GM23248 (cell line): ENCODE results near the gene CACNG1. TPM values are rescaled to one million over a fixed set of nuclear protein-coding genes. Genes with fewer than 3 reads are reported as not detected.

Experiments used
- DNase-seq: peaks from one replicate; pipeline ENCODE4 v3.0.0-alpha.2; 2015
- H2AFZ ChIP-seq: fragments of 200-600 bp; sonication (generic); 2 replicates; pipeline ENCODE4 v1.6.1; 2016; ENCODE audit warnings: antibody characterized with exemption
- H3F3A ChIP-seq: fragments of 200-600 bp; sonication (generic); 2 replicates; pipeline ENCODE4 v1.6.1; 2016; ENCODE audit warnings: mild to moderate bottlenecking, antibody characterized with exemption, mixed run types; ENCODE audit not compliant: insufficient read depth
- H3K27ac ChIP-seq: fragments of 200-600 bp; sonication (generic); 2 replicates; pipeline ENCODE4 v1.5.1; 2016; ENCODE audit warnings: mild to moderate bottlenecking
- H3K27me3 ChIP-seq: fragments of 200-600 bp; sonication (generic); replicated peaks from 2 replicates; pipeline ENCODE4 v1.6.1; 2016; ENCODE audit warnings: mild to moderate bottlenecking; ENCODE audit not compliant: insufficient read depth
- H3K36me3 ChIP-seq: fragments of 200-600 bp; sonication (generic); 2 replicates; pipeline ENCODE4 v1.6.1; 2016; ENCODE audit warnings: low read depth, mild to moderate bottlenecking
- H3K4me1 ChIP-seq: fragments of 200-600 bp; sonication (generic); 2 replicates; pipeline ENCODE4 v1.6.1; 2016; ENCODE audit warnings: mild to moderate bottlenecking; ENCODE audit not compliant: insufficient read depth
- H3K4me2 ChIP-seq: fragments of 200-600 bp; sonication (generic); one replicate; pipeline ENCODE4 v1.6.1; 2016; ENCODE audit warnings: mild to moderate bottlenecking; ENCODE audit not compliant: unreplicated experiment
- H3K4me3 ChIP-seq: fragments of 200-600 bp; sonication (generic); 2 replicates; pipeline ENCODE4 v1.5.1; 2016; ENCODE audit warnings: mild to moderate bottlenecking
- H3K79me2 ChIP-seq: fragments of 200-600 bp; sonication (generic); 2 replicates; pipeline ENCODE4 v1.6.1; 2016; ENCODE audit warnings: mild to moderate bottlenecking; ENCODE audit not compliant: insufficient read depth
- H3K9ac ChIP-seq: fragments of 200-600 bp; sonication (generic); 2 replicates; pipeline ENCODE4 v1.6.1; 2016; ENCODE audit warnings: mild to moderate bottlenecking
- H3K9me2 ChIP-seq: fragments of 200-600 bp; sonication (generic); 2 replicates; pipeline ENCODE4 v1.6.1; 2016; ENCODE audit warnings: mixed run types, mild to moderate bottlenecking, moderate library complexity; ENCODE audit not compliant: insufficient read depth
- H3K9me3 ChIP-seq: fragments of 200-600 bp; sonication (generic); one replicate; pipeline ENCODE4 v1.6.1; 2017; ENCODE audit warnings: low read depth
- H4K20me1 ChIP-seq: fragments of 200-600 bp; sonication (generic); 2 replicates; pipeline ENCODE4 v1.6.0; 2016; ENCODE audit not compliant: insufficient read depth
- EZH2 ChIP-seq: fragments of 200-600 bp; sonication (generic); IDR thresholded peaks from 2 replicates; pipeline ENCODE4 v1.6.1; 2018; ENCODE audit warnings: antibody characterized with exemption, mild to moderate bottlenecking; ENCODE audit not compliant: insufficient read depth, poor library complexity, severe bottlenecking
- EZH2phosphoT487 ChIP-seq: fragments of 200-600 bp; sonication (generic); IDR thresholded peaks from 2 replicates; pipeline ENCODE4 v1.6.1; 2018; ENCODE audit warnings: antibody characterized with exemption, moderate library complexity, mild to moderate bottlenecking, low read depth; ENCODE audit not compliant: insufficient read depth
- WGBS, 2 experiments: methylation state at CpG; one replicate each; pipeline ENCODE4 v1.1.6; 2015 to 2017; ENCODE audit warnings: low lambda C conversion rate in 2 of 2, low coverage in 1 of 2; ENCODE audit errors: missing lambda C conversion rate in 2 of 2; 5-methylcytosine and 5-hydroxymethylcytosine counted together
- in situ Hi-C: fragments of 300-500 bp; cut with MboI; formaldehyde crosslinking; loops from 2 replicates; pipeline ENCODE4 v1.15.0; 2020
- polyA plus RNA-seq: library from polyadenylated mRNA; unstranded; fragments of >200 nt; fragmentation: Nextera tagmentation; extraction: Ambion mirVana; gene quantifications from 2 replicates; pipeline ENCODE4 v1.2.1, GENCODE V29; 2016
- total RNA-seq: library from RNA; depleted of rRNA; stranded (reverse); fragments of >200 nt; shearing (Covaris generic); gene quantifications from 2 replicates; pipeline ENCODE4 v1.2.3, GENCODE V29; 2014

CACNG1 gene
- total and polyA plus RNA-seq, 2 experiments from 2014 or later, result not detected

- H3F3A ChIP-seq, result no peaks in the 10 kb centered on the region
- TF ChIP-seq EZH2phosphoT487 (no peak), EZH2 (no peak)
- peaks cover 18% of the 10 kb centered on the region; the same call in 1 of the 2 replicates for H3K36me3 ChIP-seq
- H3K4me2 ChIP-seq, result no peak overlapping the region
- peaks cover 6% of the 10 kb centered on the region; the same call in 1 of the 2 replicates for H3K79me2 ChIP-seq
- H3K27me3 ChIP-seq, result no peaks in the 10 kb centered on the region
- no peaks in the 10 kb centered on the region; the same call in 1 of the 2 replicates for H4K20me1 ChIP-seq
- no peak for DNase-seq
- H2AFZ ChIP-seq, result no peak overlapping the region
- no peak overlapping the region for H3K9ac ChIP-seq
- H3K9me3 ChIP-seq, result no peaks in the 10 kb centered on the region
- no peak overlapping the region for H3K27ac ChIP-seq
- H3K4me3 ChIP-seq, result no peak overlapping the region
- 91 to 96% methylated on average over 11 of the region's 11 CpGs for WGBS, 2 experiments
- no peaks in the 10 kb centered on the region for H3K9me2 ChIP-seq
- in situ Hi-C loops, result no loop called here
- H3K4me1 ChIP-seq, result no peaks in the 10 kb centered on the region
Observed at GRCh38 chr17:67078292-67078691, 33.9 kb downstream of the CACNG1 start.

DNA sequence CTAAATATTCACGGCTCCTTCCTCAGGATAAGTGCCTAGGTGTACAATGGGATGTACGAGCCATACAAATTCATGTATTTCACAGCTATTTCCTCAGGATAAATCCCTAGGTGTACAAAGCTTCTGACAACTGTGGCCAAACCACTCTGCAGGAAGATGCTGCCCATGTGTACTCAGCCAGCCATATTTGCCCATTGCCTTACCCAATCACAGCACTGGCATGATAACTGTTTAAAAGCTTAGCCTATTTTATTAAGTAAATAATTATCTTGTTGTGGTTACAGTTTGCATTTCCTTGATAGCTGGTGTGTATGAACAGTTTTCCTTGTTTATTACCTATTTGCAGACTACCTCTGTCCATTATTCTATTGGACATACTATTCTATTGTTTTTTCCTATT is 35.1 kb downstream of the CACNG1 start:
- no peak for TF ChIP-seq EZH2
- TF ChIP-seq EZH2phosphoT487, result no peak
- no peaks in the 10 kb centered on the region for H3K27me3 ChIP-seq
- peaks cover 18% of the 10 kb centered on the region; the same call in 1 of the 2 replicates for H3K36me3 ChIP-seq
- in situ Hi-C loops, result no loop called here
- no peak overlapping the region for H3K4me2 ChIP-seq
- no peaks in the 10 kb centered on the region for H3F3A ChIP-seq
- H3K9me2 ChIP-seq, result no peaks in the 10 kb centered on the region
- H3K9ac ChIP-seq, result no peak overlapping the region
- H3K4me1 ChIP-seq, result no peaks in the 10 kb centered on the region
- H2AFZ ChIP-seq, result no peak overlapping the region
- no peak overlapping the region for H3K27ac ChIP-seq
- DNase-seq, result no peak
- H4K20me1 ChIP-seq, result no peaks in the 10 kb centered on the region; the same call in 1 of the 2 replicates
- H3K79me2 ChIP-seq, result peaks cover 12% of the 10 kb centered on the region; the same call in 1 of the 2 replicates
- H3K4me3 ChIP-seq, result no peak overlapping the region
- H3K9me3 ChIP-seq, result no peaks in the 10 kb centered on the region
- WGBS, 2 experiments, result 97 to 100% methylated on average over 2 of the region's 2 CpGs

GRCh38 chr17:67080804-67081203 is 36.5 kb downstream of the CACNG1 start:
- no peak for DNase-seq
- no peaks in the 10 kb centered on the region for H3K9me2 ChIP-seq
- no peaks in the 10 kb centered on the region for H3K27me3 ChIP-seq
- H3F3A ChIP-seq, result no peaks in the 10 kb centered on the region
- peaks cover 12% of the 10 kb centered on the region; the same call in 1 of the 2 replicates for H3K79me2 ChIP-seq
- H3K4me1 ChIP-seq, result no peaks in the 10 kb centered on the region
- no peak overlapping the region for H3K4me2 ChIP-seq
- TF ChIP-seq EZH2 (no peak), EZH2phosphoT487 (no peak)
- H3K27ac ChIP-seq, result no peak overlapping the region
- H3K4me3 ChIP-seq, result no peak overlapping the region
- no peak overlapping the region for H3K9ac ChIP-seq
- peaks cover 26% of the 10 kb centered on the region for H3K36me3 ChIP-seq
- WGBS, 2 experiments, result 95 to 98% methylated on average over 2 of the region's 2 CpGs
- no peaks in the 10 kb centered on the region for H3K9me3 ChIP-seq
- no peaks in the 10 kb centered on the region; the same call in 1 of the 2 replicates for H4K20me1 ChIP-seq
- H2AFZ ChIP-seq, result no peak overlapping the region
- in situ Hi-C loops, result no loop called here

- peaks cover 12% of the 10 kb centered on the region; the same call in 1 of the 2 replicates for H3K79me2 ChIP-seq
- no peak overlapping the region for H3K4me2 ChIP-seq
- H3K9ac ChIP-seq, result no peak overlapping the region
- no peaks in the 10 kb centered on the region for H3K9me3 ChIP-seq
- H3K27me3 ChIP-seq, result no peaks in the 10 kb centered on the region
- TF ChIP-seq EZH2, result no peak
- no peak for TF ChIP-seq EZH2phosphoT487
- no peak for DNase-seq
- H4K20me1 ChIP-seq, result no peaks in the 10 kb centered on the region; the same call in 1 of the 2 replicates
- H3K27ac ChIP-seq, result no peak overlapping the region
- H3K4me1 ChIP-seq, result no peaks in the 10 kb centered on the region
- H3K4me3 ChIP-seq, result no peak overlapping the region
- no peak overlapping the region for H2AFZ ChIP-seq
- H3K36me3 ChIP-seq, result peaks cover 18% of the 10 kb centered on the region
- no peaks in the 10 kb centered on the region for H3K9me2 ChIP-seq
- WGBS, 2 experiments, result 94 to 96% methylated on average over 1 of the region's 1 CpG
- in situ Hi-C loops, result no loop called here
- no peaks in the 10 kb centered on the region for H3F3A ChIP-seq
Observed at GRCh38 chr17:67082107-67082506, 37.8 kb downstream of the CACNG1 start.

GRCh38 chr17:67085406-67085805 is 41.1 kb downstream of the CACNG1 start:
- no peaks in the 10 kb centered on the region for H3K9me3 ChIP-seq
- no peak overlapping the region for H2AFZ ChIP-seq
- TF ChIP-seq EZH2phosphoT487 (no peak), EZH2 (no peak)
- no peaks in the 10 kb centered on the region for H3K27me3 ChIP-seq
- DNase-seq, result no peak
- no peaks in the 10 kb centered on the region for H3K9me2 ChIP-seq
- H3K4me1 ChIP-seq, result no peaks in the 10 kb centered on the region
- 87 to 88% methylated on average over 3 of the region's 3 CpGs for WGBS, 2 experiments
- peaks cover 13% of the 10 kb centered on the region; the same call in 1 of the 2 replicates for H3K36me3 ChIP-seq
- peaks cover 36% of the 10 kb centered on the region for H3K79me2 ChIP-seq
- peaks cover 5% of the 10 kb centered on the region; the same call in 1 of the 2 replicates for H4K20me1 ChIP-seq
- no peaks in the 10 kb centered on the region for H3F3A ChIP-seq
- H3K4me2 ChIP-seq, result no peak overlapping the region
- in situ Hi-C loops, result no loop called here
- H3K9ac ChIP-seq, result no peak overlapping the region
- H3K4me3 ChIP-seq, result no peak overlapping the region
- H3K27ac ChIP-seq, result no peak overlapping the region
